GM12801 (cell line): Measurements from ENCODE around the gene MS4A18.

Experiments used
- TF ChIP-seq, protein P1 (sequence below): IDR thresholded peaks from one replicate; pipeline ENCODE4 v1.5.1; 2011; ENCODE audit warnings: control low read depth; ENCODE audit not compliant: insufficient read length; ENCODE audit errors: extremely low read depth

MS4A18 gene

DNA sequence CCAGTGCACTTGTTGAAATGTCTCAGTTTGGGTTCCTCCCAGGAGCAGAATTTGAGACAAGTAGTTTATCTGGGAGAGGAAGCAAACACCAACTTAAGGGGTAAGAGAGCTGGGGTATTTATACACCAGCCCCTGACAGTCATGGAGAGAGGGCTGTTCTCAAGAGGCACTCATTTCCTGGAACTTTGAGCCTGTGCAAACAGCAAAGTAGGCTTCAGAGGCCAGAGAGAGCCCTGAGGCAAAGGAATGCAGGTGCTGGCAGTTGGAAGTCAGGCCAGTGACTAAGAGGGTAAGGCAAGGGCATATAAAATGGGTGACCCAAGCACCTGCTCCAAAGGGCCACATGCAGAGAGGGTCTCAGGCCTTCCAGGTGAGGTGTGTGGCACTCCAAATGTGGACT lies 16.1 kb downstream of the MS4A18 start:
- TF ChIP-seq, protein P1, sequence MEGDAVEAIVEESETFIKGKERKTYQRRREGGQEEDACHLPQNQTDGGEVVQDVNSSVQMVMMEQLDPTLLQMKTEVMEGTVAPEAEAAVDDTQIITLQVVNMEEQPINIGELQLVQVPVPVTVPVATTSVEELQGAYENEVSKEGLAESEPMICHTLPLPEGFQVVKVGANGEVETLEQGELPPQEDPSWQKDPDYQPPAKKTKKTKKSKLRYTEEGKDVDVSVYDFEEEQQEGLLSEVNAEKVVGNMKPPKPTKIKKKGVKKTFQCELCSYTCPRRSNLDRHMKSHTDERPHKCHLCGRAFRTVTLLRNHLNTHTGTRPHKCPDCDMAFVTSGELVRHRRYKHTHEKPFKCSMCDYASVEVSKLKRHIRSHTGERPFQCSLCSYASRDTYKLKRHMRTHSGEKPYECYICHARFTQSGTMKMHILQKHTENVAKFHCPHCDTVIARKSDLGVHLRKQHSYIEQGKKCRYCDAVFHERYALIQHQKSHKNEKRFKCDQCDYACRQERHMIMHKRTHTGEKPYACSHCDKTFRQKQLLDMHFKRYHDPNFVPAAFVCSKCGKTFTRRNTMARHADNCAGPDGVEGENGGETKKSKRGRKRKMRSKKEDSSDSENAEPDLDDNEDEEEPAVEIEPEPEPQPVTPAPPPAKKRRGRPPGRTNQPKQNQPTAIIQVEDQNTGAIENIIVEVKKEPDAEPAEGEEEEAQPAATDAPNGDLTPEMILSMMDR, result no peak

DNA sequence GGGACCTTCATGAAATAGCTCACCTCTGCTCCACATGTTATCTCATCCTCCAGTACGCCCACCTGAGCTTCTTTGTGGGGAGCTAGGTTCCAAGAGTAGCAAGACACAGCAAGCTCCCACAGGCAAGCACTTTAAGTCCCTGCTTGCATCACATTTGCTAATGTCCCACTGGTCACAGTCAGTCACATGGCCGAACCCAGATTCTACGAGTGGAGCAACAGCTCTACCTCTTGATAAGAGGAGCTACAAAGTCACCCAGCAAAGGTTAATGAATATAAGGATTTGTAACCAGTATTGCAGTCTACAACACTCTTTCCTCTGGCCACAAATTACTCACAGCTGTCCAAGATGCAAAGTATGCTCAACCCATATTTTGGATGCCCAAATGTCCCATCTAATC lies 16.9 kb downstream of the MS4A18 start:
- TF ChIP-seq, protein P1, result no peak

DNA sequence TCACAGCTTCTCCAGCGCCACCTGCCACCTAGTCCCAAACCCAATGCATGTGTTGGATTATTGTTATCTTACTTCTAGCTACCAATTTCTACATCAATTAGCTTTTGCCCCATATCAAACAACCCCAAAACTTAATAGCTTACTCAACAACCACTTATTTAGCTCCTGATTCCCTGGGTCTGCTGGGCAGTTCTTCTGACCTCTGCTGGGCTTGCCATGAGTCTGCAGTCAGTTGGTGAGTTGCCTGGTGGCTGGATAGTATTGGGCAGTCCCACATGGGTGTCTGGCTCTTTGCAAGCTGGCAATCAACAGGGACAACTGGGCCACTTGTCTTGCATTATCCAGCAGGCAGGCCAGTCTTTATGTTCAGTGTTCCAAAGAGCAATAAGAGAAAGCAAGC lies 18.5 kb downstream of the MS4A18 start:
- TF ChIP-seq, protein P1, result no peak

DNA sequence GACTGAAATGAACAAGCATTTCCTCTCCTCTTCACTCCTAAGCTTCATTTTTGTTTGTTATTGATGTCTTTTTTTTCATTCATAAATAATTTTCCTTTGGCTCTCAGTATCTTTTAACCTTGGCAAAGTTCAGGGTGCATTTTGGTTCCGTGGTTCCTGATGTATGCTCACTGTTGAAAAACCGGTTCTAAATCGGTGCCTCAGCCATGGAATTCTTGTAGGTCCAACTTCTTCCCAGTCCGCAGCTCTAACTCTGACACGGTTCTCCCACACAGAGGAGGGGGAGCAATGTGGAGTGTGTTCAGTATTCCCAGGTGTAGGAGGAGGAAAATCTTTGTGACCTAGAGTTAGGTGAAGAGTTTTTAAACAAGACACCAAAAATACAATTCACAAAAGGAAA lies 19.6 kb downstream of the MS4A18 start:
- TF ChIP-seq, protein P1, result no peak

DNA sequence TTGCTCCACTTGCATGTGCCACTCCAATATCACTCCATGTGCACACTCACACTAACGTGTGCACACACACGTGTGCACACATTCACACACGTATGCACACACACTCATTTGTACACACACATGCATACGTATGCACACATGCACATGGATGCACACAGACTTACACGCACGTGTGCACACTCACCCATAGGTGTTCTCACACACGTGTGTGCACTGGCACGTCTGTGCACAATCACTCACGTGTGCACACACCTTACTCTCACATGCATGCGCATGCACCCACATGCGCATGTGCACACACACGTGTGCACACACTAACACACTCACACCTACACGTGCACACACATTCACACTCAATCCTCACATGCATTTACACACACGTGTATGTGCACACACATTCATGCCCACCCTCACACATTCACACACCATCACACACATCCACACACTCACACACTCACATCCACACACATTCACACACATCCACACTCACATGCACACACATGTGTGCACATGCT lies 22.9 kb downstream of the MS4A18 start:
- TF ChIP-seq, protein P1, result no peak

DNA sequence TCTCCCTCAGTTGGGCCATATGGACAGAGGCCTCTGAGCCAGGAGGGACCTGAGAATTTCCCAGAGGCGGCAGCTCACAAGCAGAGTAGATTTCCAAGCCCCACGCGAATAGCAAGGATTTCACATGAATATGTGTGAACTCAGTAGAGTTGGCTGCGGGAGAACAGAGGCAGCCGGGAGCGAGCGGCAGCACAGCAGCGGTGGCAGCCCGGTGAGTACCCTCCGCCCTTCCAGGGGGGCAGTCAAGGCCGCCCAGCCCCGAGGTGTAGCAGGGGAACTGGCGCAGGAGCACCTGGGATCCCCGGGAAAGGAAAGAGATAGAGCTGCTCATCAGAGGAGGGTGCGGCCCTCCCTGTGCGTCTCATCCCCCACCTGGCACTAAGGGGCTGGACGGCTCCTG lies 23.7 kb downstream of the MS4A18 start:
- TF ChIP-seq, protein P1, result no peak

DNA sequence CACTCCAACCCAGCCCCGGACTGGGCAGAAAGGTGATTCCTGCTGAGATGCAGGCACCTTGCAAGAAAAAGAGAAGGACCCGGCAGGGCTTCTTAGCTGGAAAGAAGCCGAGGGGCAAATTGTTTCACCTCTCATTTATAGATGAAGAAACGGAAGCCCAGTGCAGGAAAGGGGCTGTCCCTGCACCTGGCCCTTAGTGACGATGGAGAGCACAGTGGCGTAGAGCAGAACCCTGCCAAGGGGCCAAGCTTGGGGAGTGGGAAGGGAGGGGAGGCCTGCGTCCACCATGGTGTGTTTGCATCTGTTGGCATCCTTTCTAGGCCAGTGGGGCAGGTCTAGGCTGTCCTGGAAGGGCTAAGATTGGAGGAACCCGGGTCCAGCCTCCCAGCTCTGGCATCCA lies 24.3 kb downstream of the MS4A18 start:
- TF ChIP-seq, protein P1, result no peak

DNA sequence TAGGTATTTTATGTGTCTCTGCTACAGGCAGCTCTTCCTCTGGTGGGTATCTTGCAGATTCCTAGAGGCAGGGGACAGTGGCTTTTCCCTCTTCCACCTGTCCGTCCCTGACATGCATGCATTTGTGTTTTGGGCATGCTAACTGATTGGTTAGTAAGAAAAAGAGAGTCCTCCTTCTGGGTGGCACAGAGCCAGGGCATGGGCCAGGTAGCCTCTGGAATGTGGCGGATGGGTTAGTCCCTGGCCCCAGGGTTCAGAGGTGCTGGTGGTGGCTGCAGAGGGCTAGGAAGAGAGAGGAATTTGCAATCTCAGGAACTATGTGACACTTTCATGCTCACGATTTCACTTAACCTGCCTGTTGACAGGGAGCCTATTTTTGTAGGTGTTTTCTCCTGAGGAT lies 26.4 kb downstream of the MS4A18 start:
- TF ChIP-seq, protein P1, result no peak
